ENCODE data around the gene STUB1.

STUB1 gene

GRCh38 chr16:726438-727290, 46.5 kb downstream of the STUB1 start, which contains the start of the genes CCDC78 and HAGHL:
Gene CCDC78 (minus strand): TSS chr16:726443. CDS start chr16:726367, 76 bp downstream.
Gene HAGHL (plus strand): TSS chr16:727106. CDS start chr16:727510, 404 bp downstream.
- peak; percentile 63 for DNase-seq

- DNase-seq = peak; percentile 41
Measured at GRCh38 chr16:727291-727977, 47.2 kb downstream of the STUB1 start.

GRCh38 chr16:728131-728889, 48.1 kb downstream of the STUB1 start:
- DNase-seq = peak; percentile 53

- no peak for DNase-seq
Measured at GRCh38 chr16:728890-729744, 48.9 kb downstream of the STUB1 start.

- no peak for DNase-seq
Measured at GRCh38 chr16:729768-730665, 49.8 kb downstream of the STUB1 start.

GRCh38 chr16:730666-731509, 50.7 kb downstream of the STUB1 start:
- DNase-seq = no peak

GRCh38 chr16:732332-732731, 52.1 kb downstream of the STUB1 start:
- DNase-seq = no peak
